IMR-90 (cell line): ENCODE measurements around the gene GCNT3. TPM values are rescaled to one million over a fixed set of nuclear protein-coding genes. Genes with fewer than 3 reads are reported as not detected.

ENCODE experiments used
- ATAC-seq: fragments of 200-7000 bp; cut with Tn5 transposase; 2 replicates; pipeline ENCODE4 v1.9.1; 2020; ENCODE audit warnings: low read depth, mild to moderate bottlenecking, moderate library complexity
- BruUV-seq: library from RNA; stranded (reverse); fragments of 400-500 nt; replicated peaks from 2 replicates; lab custom pipeline; 2021; lab: Mats Ljungman, UMichigan
- CTCF ChIA-PET: fragments of 300-600 bp; formaldehyde crosslinking; extraction: SDS; loops from one replicate; lab custom pipeline; 2021; ENCODE audit warnings: antibody characterized with exemption; lab: Yijun Ruan, JAX
- POLR2A ChIA-PET: fragments of 300-600 bp; sonication (Branson Sonifier 250); formaldehyde crosslinking; loops from one replicate; lab custom pipeline; 2022; ENCODE audit warnings: antibody characterized with exemption; ENCODE audit not compliant: unreplicated experiment; lab: Charles Lee
- DNase-seq: peaks from one replicate; pipeline ENCODE4 v3.0.0; 2013
- H2AFZ ChIP-seq: replicated peaks from 2 replicates; pipeline ENCODE3; 2013; ENCODE audit warnings: low read length, mild to moderate bottlenecking; ENCODE audit not compliant: poor library complexity
- H2AK5ac ChIP-seq: 2 replicates; pipeline ENCODE4 v1.6.1; 2013; ENCODE audit warnings: low read depth, low read length, inconsistent platforms
- H2AK9ac ChIP-seq: replicated peaks from 2 replicates; pipeline ENCODE3; 2013; ENCODE audit warnings: mild to moderate bottlenecking, low read depth, low read length, moderate library complexity; ENCODE audit not compliant: poor library complexity
- H2BK120ac ChIP-seq: 2 replicates; pipeline ENCODE4 v1.6.1; 2013; ENCODE audit warnings: low read depth, low read length, inconsistent platforms
- H2BK15ac ChIP-seq: 3 replicates; pipeline ENCODE4 v1.6.1; 2013; ENCODE audit warnings: low read depth, low read length, inconsistent platforms
- H2BK20ac ChIP-seq: 2 replicates; pipeline ENCODE4 v1.6.1; 2013; ENCODE audit warnings: low read depth, mild to moderate bottlenecking, inconsistent platforms, low read length, moderate library complexity
- H2BK5ac ChIP-seq: 2 replicates; pipeline ENCODE4 v1.6.1; 2013; ENCODE audit warnings: mild to moderate bottlenecking, low read depth, low read length, inconsistent platforms; ENCODE audit not compliant: poor library complexity, severe bottlenecking
- H3K14ac ChIP-seq: replicated peaks from 2 replicates; pipeline ENCODE4 v1.6.1; 2013; ENCODE audit warnings: low read depth, low read length, inconsistent platforms
- H3K18ac ChIP-seq: 2 replicates; pipeline ENCODE4 v1.6.1; 2013; ENCODE audit warnings: low read depth, low read length, control low read depth
- H3K23ac ChIP-seq: 2 replicates; pipeline ENCODE4 v1.6.1; 2013; ENCODE audit warnings: low read depth, low read length, inconsistent platforms
- H3K27ac ChIP-seq: 2 replicates; pipeline ENCODE4 v1.5.1; 2013; ENCODE audit warnings: mild to moderate bottlenecking, control low read depth, low read length; ENCODE audit not compliant: insufficient read depth
- H3K27me3 ChIP-seq: 2 replicates; pipeline ENCODE4 v1.6.1; 2013; ENCODE audit warnings: low read length; ENCODE audit not compliant: control insufficient read depth, insufficient read depth
- H3K36me3 ChIP-seq: 2 replicates; pipeline ENCODE4 v1.6.1; 2013; ENCODE audit warnings: low read length, mixed read lengths; ENCODE audit not compliant: control insufficient read depth, insufficient read depth
- H3K4ac ChIP-seq: 2 replicates; pipeline ENCODE4 v1.6.1; 2013; ENCODE audit warnings: low read depth, low read length, inconsistent platforms
- H3K4me1 ChIP-seq: 2 replicates; pipeline ENCODE4 v1.6.1; 2013; ENCODE audit warnings: low read length, mixed read lengths; ENCODE audit not compliant: control insufficient read depth, insufficient read depth
- H3K4me2 ChIP-seq: 2 replicates; pipeline ENCODE4 v1.6.1; 2013; ENCODE audit warnings: low read depth, mild to moderate bottlenecking, control low read depth, low read length, moderate library complexity
- H3K4me3 ChIP-seq: 2 replicates; pipeline ENCODE4 v1.5.1; 2013; ENCODE audit warnings: low read depth, mild to moderate bottlenecking, control low read depth, low read length, moderate library complexity; ENCODE audit not compliant: insufficient read depth
- H3K56ac ChIP-seq: 2 replicates; pipeline ENCODE4 v1.6.1; 2013; ENCODE audit warnings: low read length, inconsistent platforms; ENCODE audit not compliant: insufficient read depth; ENCODE audit errors: extremely low read depth
- H3K79me1 ChIP-seq, 2 experiments: 2 replicates each; pipeline ENCODE4 v1.6.1; 2013; ENCODE audit warnings: low read length in 2 of 2, inconsistent platforms in 1 of 2, low read depth in 1 of 2
- H3K9ac ChIP-seq: 2 replicates; pipeline ENCODE4 v1.6.1; 2013; ENCODE audit warnings: low read depth, low read length, control low read depth
- H3K9me1 ChIP-seq: 2 replicates; pipeline ENCODE4 v1.6.1; 2013; ENCODE audit warnings: low read length, inconsistent platforms; ENCODE audit not compliant: insufficient read depth
- H3K9me3 ChIP-seq: 2 replicates; pipeline ENCODE4 v1.6.1; 2013; ENCODE audit warnings: low read length; ENCODE audit not compliant: control insufficient read depth, insufficient read depth
- H4K20me1 ChIP-seq: 2 replicates; pipeline ENCODE4 v1.6.1; 2013; ENCODE audit warnings: low read length, inconsistent platforms; ENCODE audit not compliant: insufficient read depth
- H4K5ac ChIP-seq: 2 replicates; pipeline ENCODE4 v1.6.1; 2013; ENCODE audit warnings: mild to moderate bottlenecking, low read depth, low read length, control low read depth
- H4K8ac ChIP-seq, 2 experiments: 2 replicates each; pipeline ENCODE4 v1.6.1; 2013; ENCODE audit warnings: low read depth in 2 of 2, low read length in 2 of 2, control low read depth in 1 of 2, inconsistent platforms in 1 of 2
- H4K91ac ChIP-seq: 2 replicates; pipeline ENCODE4 v1.6.1; 2013; ENCODE audit warnings: low read depth, low read length, inconsistent platforms; ENCODE audit not compliant: insufficient read depth
- BHLHE40 ChIP-seq: fragments of 150-350 bp; IDR thresholded peaks from 2 replicates; pipeline ENCODE4 v1.6.1; 2016; ENCODE audit warnings: mild to moderate bottlenecking, low read depth, low read length
- CEBPB ChIP-seq: IDR thresholded peaks from 2 replicates; pipeline ENCODE4 v1.6.1; 2012; ENCODE audit warnings: low read depth, low read length, improper control_type of control experiment
- MAFK ChIP-seq: IDR thresholded peaks from 2 replicates; pipeline ENCODE4 v1.6.1; 2012; ENCODE audit warnings: low read depth, low read length, improper control_type of control experiment
- MAZ ChIP-seq: IDR thresholded peaks from 2 replicates; pipeline ENCODE4 v1.6.1; 2012; ENCODE audit warnings: low read depth, mild to moderate bottlenecking, low read length, improper control_type of control experiment, moderate library complexity, borderline replicate concordance
- POLR2A ChIP-seq: IDR thresholded peaks from 2 replicates; pipeline ENCODE4 v1.6.1; 2012; ENCODE audit warnings: mild to moderate bottlenecking, low read depth, low read length
- RAD21 ChIP-seq: IDR thresholded peaks from 2 replicates; pipeline ENCODE4 v1.6.1; 2012; ENCODE audit warnings: low read length, improper control_type of control experiment
- RCOR1 ChIP-seq: IDR thresholded peaks from 2 replicates; pipeline ENCODE4 v1.6.1; 2012; ENCODE audit warnings: mild to moderate bottlenecking, low read length, improper control_type of control experiment; ENCODE audit not compliant: insufficient replicate concordance
- RFX5 ChIP-seq: IDR thresholded peaks from 2 replicates; pipeline ENCODE4 v1.8.0; 2012; ENCODE audit warnings: low read depth, mild to moderate bottlenecking, low read length, moderate library complexity
- SMC3 ChIP-seq: fragments of 150-350 bp; IDR thresholded peaks from 2 replicates; pipeline ENCODE4 v1.6.1; 2016; ENCODE audit warnings: low read depth, mild to moderate bottlenecking, antibody characterized with exemption, low read length, moderate library complexity
- WGBS, 2 experiments: methylation state at CpG; one replicate each; pipeline versions ENCODE4 v1.1.5 to v1.1.7; 2013; ENCODE audit warnings: missing lambda C conversion rate in 2 of 2; ENCODE audit not compliant: insufficient read length in 1 of 2; ENCODE audit errors: extremely low coverage in 2 of 2; 5-methylcytosine and 5-hydroxymethylcytosine counted together
- dilution Hi-C: fragments of 300-500 bp; cut with HindIII; formaldehyde crosslinking; loops from one replicate; pipeline ENCODE4 v1.14.3; 2018; ENCODE audit warnings: low sequenced_read_pairs; ENCODE audit not compliant: unreplicated experiment
- in situ Hi-C: fragments of 300-500 bp; cut with MboI; formaldehyde crosslinking; loops from 3 replicates; pipeline ENCODE4 v1.14.3; 2019; ENCODE audit warnings: low sequenced_read_pairs, inconsistent platforms, mixed read lengths
- intact Hi-C: fragments of 100-400 bp; cut with micrococcal nuclease; formaldehyde crosslinking; loops from 2 replicates; pipeline ENCODE4 v1.10.0; 2022
- polyA plus RNA-seq, 3 experiments: library from polyadenylated mRNA; depleted of rRNA; stranded (reverse); fragments of >200 nt; gene quantifications; 2 replicates each; pipeline ENCODE4 v1.2.3, GENCODE V29; 2012; ENCODE audit warnings: low replicate concordance in 1 of 3
- total RNA-seq: library from RNA; depleted of rRNA; stranded (reverse); fragments of >200 nt; gene quantifications from 2 replicates; pipeline ENCODE4 v1.2.3, GENCODE V29; 2012
- TF ChIP-seq, protein P1 (sequence below): fragments of 150-350 bp; IDR thresholded peaks from 2 replicates; pipeline ENCODE4 v1.6.1; 2016; ENCODE audit warnings: low read depth, mild to moderate bottlenecking, low read length, moderate library complexity, borderline replicate concordance
- TF ChIP-seq, protein P2 (sequence below): fragments of 150-350 bp; IDR thresholded peaks from 2 replicates; pipeline ENCODE4 v1.6.1; 2017; ENCODE audit warnings: mild to moderate bottlenecking, antibody characterized with exemption, low read length, low read depth

Gene GCNT3
- total and polyA plus RNA-seq, 2 of the 4 experiments (the other 2 are of a cell fraction), result not detected

GRCh38 chr15:59647085-59647484, 35.5 kb downstream of the GCNT3 start:
- peaks cover 3% of the 10 kb centered on the region; the same call in 1 of the 2 replicates for H4K20me1 ChIP-seq
- in situ Hi-C loops, result no loop called here
- ATAC-seq (no peak), DNase-seq (no peak)
- H3K56ac ChIP-seq, result no peak overlapping the region
- intact Hi-C loops, result no loop called here
- H3K9ac ChIP-seq, result no peak overlapping the region
- H2AFZ ChIP-seq, result no peak overlapping the region
- peaks cover 3% of the 10 kb centered on the region; the same call in 1 of the 2 replicates for H3K9me1 ChIP-seq
- no peak overlapping the region for H2AK9ac ChIP-seq
- H3K4ac ChIP-seq, result no peak overlapping the region
- no peak overlapping the region for H3K27ac ChIP-seq
- H2BK120ac ChIP-seq, result no peak overlapping the region
- H3K14ac ChIP-seq, result no peak overlapping the region
- no peak overlapping the region for H3K23ac ChIP-seq
- H2BK5ac ChIP-seq, result no peak overlapping the region
- H2BK15ac ChIP-seq, result no peak overlapping the region
- H3K36me3 ChIP-seq, result peaks cover 31% of the 10 kb centered on the region
- peaks cover 2% of the 10 kb centered on the region; the same call in 1 of the 2 replicates for H3K4me1 ChIP-seq
- H2AK5ac ChIP-seq, result no peak overlapping the region
- no peak overlapping the region for H4K5ac ChIP-seq
- H3K18ac ChIP-seq, result no peak overlapping the region
- H4K91ac ChIP-seq, result no peak overlapping the region
- no peaks in the 10 kb centered on the region for H3K9me3 ChIP-seq
- POLR2A ChIA-PET, result interaction anchor here (0.6 kb wide), 1 partner anchor 24 kb away, joined by 3 read pairs; no protein-coding TSS in a partner anchor
- peaks cover 10 to 35% of the 10 kb centered on the region in 2 experiments; a peak in 3 of 4 replicates for H3K79me1 ChIP-seq
- H3K4me3 ChIP-seq, result no peak overlapping the region
- WGBS, 2 experiments, result no CpG with 5 or more reads among the region's 1 CpG
- no TSS peak for BruUV-seq
- CTCF ChIA-PET, result interaction anchor here (0.9 to 1.1 kb wide), 2 partner anchors 114 to 118 kb away, joined by 3 read pairs; no protein-coding TSS in a partner anchor
- no peak for TF ChIP-seq RCOR1
- TF ChIP-seq MAFK, result no peak
- TF ChIP-seq POLR2A, result no peak
- no peak for TF ChIP-seq BHLHE40
- no peak for TF ChIP-seq RAD21
- no peak for TF ChIP-seq RFX5
- no peak for TF ChIP-seq CEBPB
- no peak for TF ChIP-seq MAZ
- TF ChIP-seq SMC3, result no peak
- TF ChIP-seq, protein P1, sequence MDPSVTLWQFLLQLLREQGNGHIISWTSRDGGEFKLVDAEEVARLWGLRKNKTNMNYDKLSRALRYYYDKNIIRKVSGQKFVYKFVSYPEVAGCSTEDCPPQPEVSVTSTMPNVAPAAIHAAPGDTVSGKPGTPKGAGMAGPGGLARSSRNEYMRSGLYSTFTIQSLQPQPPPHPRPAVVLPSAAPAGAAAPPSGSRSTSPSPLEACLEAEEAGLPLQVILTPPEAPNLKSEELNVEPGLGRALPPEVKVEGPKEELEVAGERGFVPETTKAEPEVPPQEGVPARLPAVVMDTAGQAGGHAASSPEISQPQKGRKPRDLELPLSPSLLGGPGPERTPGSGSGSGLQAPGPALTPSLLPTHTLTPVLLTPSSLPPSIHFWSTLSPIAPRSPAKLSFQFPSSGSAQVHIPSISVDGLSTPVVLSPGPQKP, result no peak
- TF ChIP-seq, protein P2, sequence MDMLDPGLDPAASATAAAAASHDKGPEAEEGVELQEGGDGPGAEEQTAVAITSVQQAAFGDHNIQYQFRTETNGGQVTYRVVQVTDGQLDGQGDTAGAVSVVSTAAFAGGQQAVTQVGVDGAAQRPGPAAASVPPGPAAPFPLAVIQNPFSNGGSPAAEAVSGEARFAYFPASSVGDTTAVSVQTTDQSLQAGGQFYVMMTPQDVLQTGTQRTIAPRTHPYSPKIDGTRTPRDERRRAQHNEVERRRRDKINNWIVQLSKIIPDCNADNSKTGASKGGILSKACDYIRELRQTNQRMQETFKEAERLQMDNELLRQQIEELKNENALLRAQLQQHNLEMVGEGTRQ, result no peak
- dilution Hi-C loops, result no loop called here
- H3K27me3 ChIP-seq, result no peaks in the 10 kb centered on the region
- H4K8ac ChIP-seq, result no peak overlapping the region
- H2BK20ac ChIP-seq, result no peak overlapping the region
- no peak overlapping the region for H3K4me2 ChIP-seq
